Umbilical cord (tissue), 2 donors: ENCODE results near the gene WHRN. TPM values are rescaled to one million over a fixed set of nuclear protein-coding genes. Genes with fewer than 3 reads are reported as not detected.

Source experiments
- DNase-seq: peaks from one replicate; pipeline ENCODE4 v3.0.0-alpha.2; 2015; ENCODE audit warnings: low spot score
- total RNA-seq: library from RNA; depleted of rRNA; stranded (reverse); fragments of >200 nt; gene quantifications from one replicate; pipeline ENCODE4 v1.2.3, GENCODE V29; 2014; ENCODE audit warnings: low replicate concordance; ENCODE audit not compliant: insufficient read depth

The WHRN gene
- total RNA-seq, 1 donor from 2014 or later = 3.1 TPM

- peak; percentile 82 for DNase-seq
Measured at GRCh38 chr9:114385397-114386181, 119.7 kb downstream of the WHRN start.

DNA sequence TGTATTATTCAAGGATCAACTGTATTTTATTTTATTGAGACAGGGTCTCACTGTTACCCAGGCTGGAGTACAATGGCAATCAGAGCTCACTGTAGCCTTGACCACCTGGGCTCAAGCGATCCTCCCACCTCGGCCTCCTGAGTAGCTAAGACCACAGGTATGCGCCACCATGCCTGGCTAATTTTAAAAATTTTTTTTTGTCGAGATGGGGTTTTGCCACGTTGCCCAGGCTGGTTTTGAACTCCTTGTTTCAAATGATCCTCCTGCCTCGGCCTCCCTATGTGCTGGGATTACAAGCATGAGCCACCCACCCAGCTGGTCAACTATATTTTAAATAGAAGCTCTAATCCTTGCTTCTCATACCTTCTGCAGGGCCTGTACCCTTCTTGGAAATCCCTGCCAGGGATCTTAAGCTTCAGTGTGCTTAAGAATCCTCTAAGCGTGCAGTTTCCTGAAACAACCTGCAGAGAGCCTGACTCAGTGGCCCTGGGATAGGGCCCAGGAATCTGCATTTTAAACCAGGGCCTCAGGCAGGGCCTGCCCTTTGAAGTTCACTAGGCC is 120.4 kb downstream of the WHRN start:
- DNase-seq = no peak

GRCh38 chr9:114384341-114384740 is 120.9 kb downstream of the WHRN start:
- DNase-seq = no peak

DNA sequence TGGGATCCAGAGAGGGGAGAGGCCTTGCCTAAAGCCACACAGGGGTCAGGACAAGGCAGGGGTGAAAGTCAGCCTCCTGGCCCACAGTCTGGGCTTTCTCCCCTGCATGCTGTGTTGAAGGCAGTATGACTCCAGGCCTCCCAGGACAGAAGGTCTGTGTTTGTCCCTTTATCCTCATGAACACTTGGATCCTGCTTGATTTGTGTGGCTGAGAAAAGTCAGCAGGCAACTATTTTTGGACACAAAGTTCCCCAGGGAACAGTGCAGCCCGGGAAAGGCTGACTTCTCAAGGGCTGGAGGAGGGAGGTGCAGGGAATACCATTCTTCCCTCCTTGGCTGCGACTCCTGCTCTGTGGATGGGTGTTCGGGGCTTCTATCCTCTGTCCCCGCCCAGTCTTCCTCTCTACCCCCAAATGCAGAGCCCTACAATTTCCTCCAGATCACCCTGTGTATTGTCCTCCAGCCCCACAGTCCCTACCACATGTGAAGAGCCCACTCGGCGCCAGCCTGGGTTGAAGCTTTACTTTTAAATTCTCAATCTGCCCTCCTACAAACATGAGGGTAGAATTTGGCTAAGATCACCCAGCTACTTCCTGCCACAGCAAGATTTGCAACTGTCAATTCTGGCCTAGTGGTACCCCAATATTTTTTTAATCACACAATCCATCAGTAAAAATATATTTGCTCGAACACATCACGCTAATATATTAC is 121.6 kb downstream of the WHRN start:
- DNase-seq = peak; percentile 76

GRCh38 chr9:114382699-114383520 is 122.4 kb downstream of the WHRN start:
- DNase-seq = no peak

GRCh38 chr9:114378883-114379282 is 126.4 kb downstream of the WHRN start:
- DNase-seq = no peak

- no peak for DNase-seq
Measured at GRCh38 chr9:114378016-114378415, 127.3 kb downstream of the WHRN start.

DNA sequence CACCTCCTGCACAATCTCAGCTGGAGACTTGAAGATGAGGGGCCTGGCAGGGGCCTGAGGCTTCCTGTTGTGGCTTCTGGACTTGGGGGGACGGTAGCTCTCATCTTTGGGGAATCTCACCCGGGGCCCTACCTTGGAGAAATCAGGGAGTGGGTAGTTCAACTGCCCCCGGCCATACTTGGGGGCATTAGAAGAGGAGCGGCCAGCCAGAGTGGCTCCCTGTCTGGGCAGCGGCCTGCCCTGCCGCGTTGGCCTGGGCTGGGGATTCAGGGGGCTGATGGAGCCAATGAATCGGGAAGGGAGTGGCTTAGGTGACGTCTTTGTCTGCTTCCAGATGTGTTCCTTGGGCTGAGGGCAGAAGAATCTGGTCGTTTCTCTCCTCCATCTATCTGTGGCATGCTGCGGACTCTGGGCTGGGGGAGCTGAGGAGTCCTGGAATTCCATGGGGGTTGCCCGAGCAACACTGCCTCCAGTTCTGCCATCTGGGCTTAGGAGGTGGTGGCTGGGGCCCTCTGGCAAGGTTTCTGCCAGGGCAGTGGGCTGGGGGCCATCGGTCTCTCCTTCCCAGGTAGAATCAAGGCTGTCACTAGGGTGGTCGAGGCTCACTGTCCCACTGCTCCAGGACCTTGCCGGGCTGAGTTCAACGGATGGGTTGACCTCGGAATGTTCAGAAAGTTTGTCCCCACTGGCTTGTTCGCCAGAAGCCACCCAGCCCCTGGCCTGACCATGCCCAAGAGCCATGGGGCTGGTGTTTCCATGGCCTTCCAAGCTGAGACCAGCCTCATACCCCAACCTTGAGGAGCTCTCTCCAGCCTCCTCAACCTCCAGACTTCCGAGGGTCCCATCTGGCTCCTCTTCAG is 128.5 kb downstream of the WHRN start:
- no peak for DNase-seq

GRCh38 chr9:114375386-114376175 is 129.7 kb downstream of the WHRN start:
- no peak for DNase-seq

- DNase-seq = no peak
Measured at GRCh38 chr9:114374936-114375335, 130.3 kb downstream of the WHRN start.

DNA sequence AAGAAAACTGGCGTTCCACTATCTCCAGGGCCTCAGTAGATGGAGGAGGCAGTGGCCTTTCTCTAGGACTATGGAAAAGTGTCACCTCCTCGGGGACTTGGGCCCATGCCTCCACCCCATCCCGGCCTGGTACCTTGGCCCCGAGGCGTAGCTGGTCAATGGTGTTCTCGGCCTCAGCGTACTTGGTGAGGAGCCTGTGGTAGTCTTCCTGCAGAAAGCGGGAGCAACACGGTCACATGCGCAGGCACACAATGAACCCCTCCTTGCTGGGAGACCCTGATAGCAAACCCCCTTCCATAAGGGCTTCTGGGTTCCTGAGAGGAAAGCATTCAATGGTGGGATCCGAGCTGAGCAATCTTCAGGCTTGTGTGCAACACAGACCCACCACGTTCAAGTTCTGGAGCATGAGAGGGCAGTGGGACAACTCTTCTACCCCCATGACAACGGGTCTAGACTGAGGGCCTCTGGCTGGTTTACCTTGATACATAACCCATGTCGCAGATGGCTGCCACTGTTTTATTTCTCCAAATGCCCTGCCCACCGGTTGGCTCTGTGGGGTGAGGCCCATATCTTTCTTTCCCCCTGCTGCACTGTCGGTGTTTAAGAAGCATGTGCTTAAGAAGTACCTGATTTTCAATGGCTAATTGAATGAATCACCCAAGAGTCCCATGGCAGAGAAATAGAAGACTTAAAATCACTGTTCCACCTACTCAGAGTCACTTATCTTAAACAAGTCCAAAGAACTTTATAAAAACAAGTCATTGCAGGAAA is 131.1 kb downstream of the WHRN start:
- DNase-seq = no peak

DNA sequence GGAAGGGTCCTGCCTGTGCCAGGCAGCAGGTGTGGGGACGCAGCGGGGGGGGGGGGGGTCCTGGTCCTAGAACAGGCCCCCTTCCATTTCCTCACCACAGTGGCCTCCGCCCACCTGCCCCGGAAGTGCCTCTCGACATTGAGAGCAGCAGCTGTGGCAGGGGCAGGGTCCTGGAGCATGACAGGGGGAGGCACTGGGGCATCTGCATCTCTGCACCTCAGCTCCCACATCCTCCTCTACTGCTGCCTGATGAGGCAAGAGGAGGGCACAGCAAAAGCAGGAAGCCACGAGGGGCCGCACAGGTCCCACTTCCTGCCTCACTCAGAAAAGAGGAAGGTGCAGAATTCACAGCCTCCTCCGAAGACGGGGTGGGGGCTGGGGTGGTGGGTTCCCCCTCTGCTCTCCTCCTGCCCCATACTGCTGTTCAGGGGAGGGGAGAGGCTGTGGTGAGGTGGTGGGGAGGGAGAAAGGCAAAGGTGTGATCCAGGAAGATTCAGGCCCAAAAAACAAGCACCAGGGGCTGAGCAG is 132.3 kb downstream of the WHRN start:
- peak; percentile 38 for DNase-seq

GRCh38 chr9:114371973-114372917 is 133.0 kb downstream of the WHRN start:
- no peak for DNase-seq

DNA sequence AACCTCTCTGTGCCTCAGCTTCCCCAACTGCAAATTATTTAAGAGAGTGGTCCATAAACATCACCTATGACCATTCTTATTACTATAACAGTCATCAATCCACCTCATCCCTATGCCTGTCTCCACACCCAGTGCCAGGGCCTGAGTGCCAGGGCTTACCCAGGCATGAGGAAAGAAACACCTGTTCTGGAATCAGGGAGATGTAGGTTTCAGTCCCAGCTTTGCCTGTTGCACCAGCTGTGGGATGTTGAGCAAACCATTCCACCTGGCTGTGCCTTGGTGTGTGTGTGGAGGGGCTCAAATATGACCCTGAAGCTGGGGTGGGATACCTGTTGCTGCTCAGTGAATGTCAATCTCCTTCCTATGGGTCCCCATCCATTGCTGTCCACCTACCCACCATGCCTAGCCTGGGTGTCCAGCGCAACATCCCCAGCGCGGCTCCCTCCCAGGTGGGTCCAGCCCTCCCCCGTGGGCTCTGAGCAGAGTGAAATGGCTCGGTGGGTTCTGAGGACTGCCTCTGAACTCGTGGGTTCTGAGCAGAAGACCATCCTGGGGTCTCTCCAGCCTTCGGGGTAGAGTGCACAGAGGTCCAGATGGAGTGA is 133.8 kb downstream of the WHRN start:
- no peak for DNase-seq

DNA sequence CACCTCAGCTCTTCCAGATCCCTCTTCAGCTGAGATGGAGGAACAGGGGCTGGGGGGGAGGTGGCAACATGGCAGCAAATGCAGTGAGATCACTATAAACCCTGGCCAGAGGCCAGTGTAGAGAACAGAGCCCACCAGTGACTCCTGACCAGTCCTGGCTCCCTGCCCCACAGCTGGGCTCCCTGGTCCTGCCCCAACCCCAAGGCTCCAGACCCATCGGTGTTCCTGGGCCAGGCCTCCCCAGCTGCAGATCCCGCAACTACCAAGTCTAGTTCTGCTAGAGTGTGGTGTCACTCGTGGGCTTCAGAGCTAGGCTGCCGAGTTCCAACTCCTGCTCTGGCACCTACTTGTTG is 134.3 kb downstream of the WHRN start:
- DNase-seq = no peak

- peak; percentile 11 for DNase-seq
Measured at GRCh38 chr9:114370251-114370967, 134.9 kb downstream of the WHRN start.
